HEK293 (cell line): Measurements from ENCODE around the gene PIGO.

Source experiments
- BCL11A ChIP-seq: fragments of 450-650 bp; formaldehyde crosslinking; IDR thresholded peaks from 2 replicates; pipeline ENCODE4 v1.5.1; 2016; ENCODE audit warnings: low read depth, missing biosample characterization, missing genetic modification characterization
- FEZF1 ChIP-seq: fragments of 450-650 bp; formaldehyde crosslinking; IDR thresholded peaks from 2 replicates; pipeline ENCODE4 v1.5.1; 2016; ENCODE audit warnings: missing biosample characterization, missing genetic modification characterization
- GLIS2 ChIP-seq: fragments of 450-650 bp; formaldehyde crosslinking; IDR thresholded peaks from 2 replicates; pipeline ENCODE4 v1.5.1; 2016; ENCODE audit warnings: missing biosample characterization, missing genetic modification characterization
- KLF10 ChIP-seq: fragments of 450-650 bp; IDR thresholded peaks from 2 replicates; pipeline ENCODE4 v1.5.1; 2018; ENCODE audit warnings: missing biosample characterization, mild to moderate bottlenecking, missing genetic modification characterization
- SP3 ChIP-seq: fragments of 450-650 bp; formaldehyde crosslinking; IDR thresholded peaks from 2 replicates; pipeline ENCODE4 v1.5.1; 2016; ENCODE audit warnings: missing biosample characterization, missing genetic modification characterization
- ZBTB1 ChIP-seq: fragments of 450-650 bp; formaldehyde crosslinking; IDR thresholded peaks from 2 replicates; pipeline ENCODE4 v1.5.1; 2016; ENCODE audit warnings: missing biosample characterization, missing genetic modification characterization
- ZFP3 ChIP-seq: fragments of 450-650 bp; formaldehyde crosslinking; IDR thresholded peaks from 2 replicates; pipeline ENCODE4 v1.5.1; 2016; ENCODE audit warnings: low read depth, missing biosample characterization, missing genetic modification characterization
- ZNF121 ChIP-seq: fragments of 450-650 bp; formaldehyde crosslinking; IDR thresholded peaks from 2 replicates; pipeline ENCODE4 v1.5.1; 2016; ENCODE audit warnings: missing biosample characterization, missing genetic modification characterization
- ZNF133 ChIP-seq: fragments of 450-650 bp; formaldehyde crosslinking; IDR thresholded peaks from 2 replicates; pipeline ENCODE4 v1.5.1; 2016; ENCODE audit warnings: missing biosample characterization, missing genetic modification characterization
- ZNF140 ChIP-seq: fragments of 450-650 bp; formaldehyde crosslinking; IDR thresholded peaks from 2 replicates; pipeline ENCODE4 v1.5.1; 2016; ENCODE audit warnings: missing biosample characterization, missing genetic modification characterization
- ZNF155 ChIP-seq: fragments of 450-650 bp; formaldehyde crosslinking; IDR thresholded peaks from 2 replicates; pipeline ENCODE4 v1.5.1; 2016; ENCODE audit warnings: missing biosample characterization, missing genetic modification characterization
- ZNF2 ChIP-seq: fragments of 450-650 bp; formaldehyde crosslinking; IDR thresholded peaks from 2 replicates; pipeline ENCODE4 v1.5.1; 2016; ENCODE audit warnings: missing biosample characterization, missing genetic modification characterization
- ZNF239 ChIP-seq: fragments of 450-650 bp; formaldehyde crosslinking; IDR thresholded peaks from 2 replicates; pipeline ENCODE4 v1.5.1; 2016; ENCODE audit warnings: missing biosample characterization, missing genetic modification characterization
- ZNF548 ChIP-seq: fragments of 450-650 bp; formaldehyde crosslinking; IDR thresholded peaks from 2 replicates; pipeline ENCODE4 v1.5.1; 2016; ENCODE audit warnings: missing biosample characterization, missing genetic modification characterization
- ZNF571 ChIP-seq: fragments of 450-650 bp; formaldehyde crosslinking; IDR thresholded peaks from 2 replicates; pipeline ENCODE4 v1.5.0; 2017; ENCODE audit warnings: missing biosample characterization, missing genetic modification characterization
- ZNF585B ChIP-seq: fragments of 450-650 bp; formaldehyde crosslinking; IDR thresholded peaks from 2 replicates; pipeline ENCODE4 v1.5.1; 2016; ENCODE audit warnings: missing biosample characterization, missing genetic modification characterization
- ZNF701 ChIP-seq: fragments of 450-650 bp; formaldehyde crosslinking; IDR thresholded peaks from 2 replicates; pipeline ENCODE4 v1.5.1; 2016; ENCODE audit warnings: missing biosample characterization, missing genetic modification characterization
- ZNF785 ChIP-seq: fragments of 450-650 bp; formaldehyde crosslinking; IDR thresholded peaks from 2 replicates; pipeline ENCODE4 v1.5.1; 2016; ENCODE audit warnings: missing biosample characterization, missing genetic modification characterization
- ZNF830 ChIP-seq: fragments of 450-650 bp; IDR thresholded peaks from 2 replicates; pipeline ENCODE4 v1.5.0; 2018; ENCODE audit warnings: missing biosample characterization, missing genetic modification characterization, low read depth, mild to moderate bottlenecking, moderate library complexity
- ZNF837 ChIP-seq: fragments of 450-650 bp; formaldehyde crosslinking; IDR thresholded peaks from 2 replicates; pipeline ENCODE4 v1.5.1; 2016; ENCODE audit warnings: missing biosample characterization, missing genetic modification characterization
- ZNF843 ChIP-seq: fragments of 450-650 bp; formaldehyde crosslinking; IDR thresholded peaks from 2 replicates; pipeline ENCODE4 v1.5.1; 2016; ENCODE audit warnings: missing biosample characterization, missing genetic modification characterization
- TF ChIP-seq, protein P1 (sequence below): fragments of 450-650 bp; formaldehyde crosslinking; conservative IDR thresholded peaks from 2 replicates; pipeline ENCODE4 v1.5.1; 2016; ENCODE audit warnings: low read depth, missing biosample characterization, missing genetic modification characterization
- TF ChIP-seq, protein P2 (sequence below): fragments of 450-650 bp; formaldehyde crosslinking; IDR thresholded peaks from 2 replicates; pipeline ENCODE4 v1.5.1; 2016; ENCODE audit warnings: missing biosample characterization, missing genetic modification characterization
- TF ChIP-seq, protein P3 (sequence below): fragments of 450-650 bp; formaldehyde crosslinking; IDR thresholded peaks from 2 replicates; pipeline ENCODE4 v1.5.1; 2016; ENCODE audit warnings: missing biosample characterization, missing genetic modification characterization
- TF ChIP-seq, protein P4 (sequence below): fragments of 450-650 bp; formaldehyde crosslinking; IDR thresholded peaks from 2 replicates; pipeline ENCODE4 v1.5.1; 2016; ENCODE audit warnings: missing biosample characterization, missing genetic modification characterization
- TF ChIP-seq, protein P5 (sequence below): fragments of 450-650 bp; formaldehyde crosslinking; IDR thresholded peaks from 2 replicates; pipeline ENCODE4 v1.5.1; 2016; ENCODE audit warnings: missing biosample characterization, missing genetic modification characterization
- TF ChIP-seq, protein P6 (sequence below): fragments of 450-650 bp; formaldehyde crosslinking; IDR thresholded peaks from 2 replicates; pipeline ENCODE4 v1.5.1; 2016; ENCODE audit warnings: missing biosample characterization, missing genetic modification characterization

Gene PIGO

DNA sequence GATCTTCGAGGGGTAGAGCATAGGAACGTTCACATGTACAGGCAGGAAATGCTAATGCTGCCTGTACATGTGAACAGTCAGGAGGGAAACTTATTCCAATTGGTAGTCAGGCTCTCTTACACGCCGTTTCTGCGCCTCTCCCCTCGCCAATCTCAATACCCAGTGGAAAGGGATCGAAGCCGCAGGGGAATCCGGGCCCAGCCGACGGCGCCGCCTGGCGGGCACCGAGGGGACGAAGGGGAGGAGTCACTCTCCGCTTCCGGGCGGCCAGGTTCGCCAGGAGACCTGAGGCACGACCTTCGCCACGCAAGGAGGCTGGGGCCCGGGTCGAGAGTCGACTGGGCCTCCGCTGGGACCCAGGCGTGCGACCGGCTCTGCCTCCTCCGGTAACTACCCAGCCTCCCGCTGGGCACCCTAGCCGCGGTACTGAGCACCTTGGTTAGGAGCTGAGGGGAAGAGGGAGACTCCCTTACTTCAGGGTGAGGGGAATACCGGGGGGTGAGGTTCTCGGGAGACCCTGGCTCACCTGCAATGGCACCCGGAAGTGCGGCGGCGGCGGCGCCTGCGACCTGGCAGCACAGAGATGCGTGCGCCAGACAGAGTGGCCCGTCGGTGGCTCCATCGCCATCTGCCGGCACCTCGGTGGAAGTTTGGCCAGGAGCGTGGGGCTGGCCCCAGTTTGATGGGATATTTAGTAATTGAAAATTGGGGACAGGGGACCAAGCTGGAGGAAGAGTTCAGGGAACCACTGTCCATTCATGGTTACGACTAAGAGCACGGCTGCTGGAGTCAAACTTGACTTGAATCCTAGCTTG lies at the start of gene PIGO (continued):
- TF ChIP-seq, protein P1, sequence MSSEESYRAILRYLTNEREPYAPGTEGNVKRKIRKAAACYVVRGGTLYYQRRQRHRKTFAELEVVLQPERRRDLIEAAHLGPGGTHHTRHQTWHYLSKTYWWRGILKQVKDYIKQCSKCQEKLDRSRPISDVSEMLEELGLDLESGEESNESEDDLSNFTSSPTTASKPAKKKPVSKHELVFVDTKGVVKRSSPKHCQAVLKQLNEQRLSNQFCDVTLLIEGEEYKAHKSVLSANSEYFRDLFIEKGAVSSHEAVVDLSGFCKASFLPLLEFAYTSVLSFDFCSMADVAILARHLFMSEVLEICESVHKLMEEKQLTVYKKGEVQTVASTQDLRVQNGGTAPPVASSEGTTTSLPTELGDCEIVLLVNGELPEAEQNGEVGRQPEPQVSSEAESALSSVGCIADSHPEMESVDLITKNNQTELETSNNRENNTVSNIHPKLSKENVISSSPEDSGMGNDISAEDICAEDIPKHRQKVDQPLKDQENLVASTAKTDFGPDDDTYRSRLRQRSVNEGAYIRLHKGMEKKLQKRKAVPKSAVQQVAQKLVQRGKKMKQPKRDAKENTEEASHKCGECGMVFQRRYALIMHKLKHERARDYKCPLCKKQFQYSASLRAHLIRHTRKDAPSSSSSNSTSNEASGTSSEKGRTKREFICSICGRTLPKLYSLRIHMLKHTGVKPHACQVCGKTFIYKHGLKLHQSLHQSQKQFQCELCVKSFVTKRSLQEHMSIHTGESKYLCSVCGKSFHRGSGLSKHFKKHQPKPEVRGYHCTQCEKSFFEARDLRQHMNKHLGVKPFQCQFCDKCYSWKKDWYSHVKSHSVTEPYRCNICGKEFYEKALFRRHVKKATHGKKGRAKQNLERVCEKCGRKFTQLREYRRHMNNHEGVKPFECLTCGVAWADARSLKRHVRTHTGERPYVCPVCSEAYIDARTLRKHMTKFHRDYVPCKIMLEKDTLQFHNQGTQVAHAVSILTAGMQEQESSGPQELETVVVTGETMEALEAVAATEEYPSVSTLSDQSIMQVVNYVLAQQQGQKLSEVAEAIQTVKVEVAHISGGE (tag by site-specific recombination), result peak; percentile 94
- TF ChIP-seq ZNF155 (tag by site-specific recombination), result no peak
- TF ChIP-seq ZNF2 (tag by site-specific recombination), result peak; percentile 86
- TF ChIP-seq ZNF239 (tag by site-specific recombination), result 0 out of 2 replicates have a peak, but pooled peaks have one; percentile 31
- no peak for TF ChIP-seq ZNF133
- TF ChIP-seq, protein P2, sequence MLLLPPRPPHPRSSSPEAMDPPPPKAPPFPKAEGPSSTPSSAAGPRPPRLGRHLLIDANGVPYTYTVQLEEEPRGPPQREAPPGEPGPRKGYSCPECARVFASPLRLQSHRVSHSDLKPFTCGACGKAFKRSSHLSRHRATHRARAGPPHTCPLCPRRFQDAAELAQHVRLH, result peak; percentile 84
- TF ChIP-seq ZNF571 (tag by site-specific recombination), result no peak
- 0 out of 2 replicates have a peak, but pooled peaks have one; percentile 47 for TF ChIP-seq BCL11A (tag by site-specific recombination)
- TF ChIP-seq ZNF701, result no peak
- peak; percentile 36; the same call in 1 of the 2 replicates for TF ChIP-seq ZNF843 (tag by site-specific recombination)
- TF ChIP-seq ZNF121, result 0 out of 2 replicates have a peak, but pooled peaks have one; percentile 8
- TF ChIP-seq, protein P3, sequence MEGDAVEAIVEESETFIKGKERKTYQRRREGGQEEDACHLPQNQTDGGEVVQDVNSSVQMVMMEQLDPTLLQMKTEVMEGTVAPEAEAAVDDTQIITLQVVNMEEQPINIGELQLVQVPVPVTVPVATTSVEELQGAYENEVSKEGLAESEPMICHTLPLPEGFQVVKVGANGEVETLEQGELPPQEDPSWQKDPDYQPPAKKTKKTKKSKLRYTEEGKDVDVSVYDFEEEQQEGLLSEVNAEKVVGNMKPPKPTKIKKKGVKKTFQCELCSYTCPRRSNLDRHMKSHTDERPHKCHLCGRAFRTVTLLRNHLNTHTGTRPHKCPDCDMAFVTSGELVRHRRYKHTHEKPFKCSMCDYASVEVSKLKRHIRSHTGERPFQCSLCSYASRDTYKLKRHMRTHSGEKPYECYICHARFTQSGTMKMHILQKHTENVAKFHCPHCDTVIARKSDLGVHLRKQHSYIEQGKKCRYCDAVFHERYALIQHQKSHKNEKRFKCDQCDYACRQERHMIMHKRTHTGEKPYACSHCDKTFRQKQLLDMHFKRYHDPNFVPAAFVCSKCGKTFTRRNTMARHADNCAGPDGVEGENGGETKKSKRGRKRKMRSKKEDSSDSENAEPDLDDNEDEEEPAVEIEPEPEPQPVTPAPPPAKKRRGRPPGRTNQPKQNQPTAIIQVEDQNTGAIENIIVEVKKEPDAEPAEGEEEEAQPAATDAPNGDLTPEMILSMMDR (tag by site-specific recombination), result peak; percentile 83
- TF ChIP-seq ZNF830 (tag by site-specific recombination), result no peak
- TF ChIP-seq, protein P4, sequence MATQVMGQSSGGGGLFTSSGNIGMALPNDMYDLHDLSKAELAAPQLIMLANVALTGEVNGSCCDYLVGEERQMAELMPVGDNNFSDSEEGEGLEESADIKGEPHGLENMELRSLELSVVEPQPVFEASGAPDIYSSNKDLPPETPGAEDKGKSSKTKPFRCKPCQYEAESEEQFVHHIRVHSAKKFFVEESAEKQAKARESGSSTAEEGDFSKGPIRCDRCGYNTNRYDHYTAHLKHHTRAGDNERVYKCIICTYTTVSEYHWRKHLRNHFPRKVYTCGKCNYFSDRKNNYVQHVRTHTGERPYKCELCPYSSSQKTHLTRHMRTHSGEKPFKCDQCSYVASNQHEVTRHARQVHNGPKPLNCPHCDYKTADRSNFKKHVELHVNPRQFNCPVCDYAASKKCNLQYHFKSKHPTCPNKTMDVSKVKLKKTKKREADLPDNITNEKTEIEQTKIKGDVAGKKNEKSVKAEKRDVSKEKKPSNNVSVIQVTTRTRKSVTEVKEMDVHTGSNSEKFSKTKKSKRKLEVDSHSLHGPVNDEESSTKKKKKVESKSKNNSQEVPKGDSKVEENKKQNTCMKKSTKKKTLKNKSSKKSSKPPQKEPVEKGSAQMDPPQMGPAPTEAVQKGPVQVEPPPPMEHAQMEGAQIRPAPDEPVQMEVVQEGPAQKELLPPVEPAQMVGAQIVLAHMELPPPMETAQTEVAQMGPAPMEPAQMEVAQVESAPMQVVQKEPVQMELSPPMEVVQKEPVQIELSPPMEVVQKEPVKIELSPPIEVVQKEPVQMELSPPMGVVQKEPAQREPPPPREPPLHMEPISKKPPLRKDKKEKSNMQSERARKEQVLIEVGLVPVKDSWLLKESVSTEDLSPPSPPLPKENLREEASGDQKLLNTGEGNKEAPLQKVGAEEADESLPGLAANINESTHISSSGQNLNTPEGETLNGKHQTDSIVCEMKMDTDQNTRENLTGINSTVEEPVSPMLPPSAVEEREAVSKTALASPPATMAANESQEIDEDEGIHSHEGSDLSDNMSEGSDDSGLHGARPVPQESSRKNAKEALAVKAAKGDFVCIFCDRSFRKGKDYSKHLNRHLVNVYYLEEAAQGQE (tag by site-specific recombination), result no peak
- TF ChIP-seq ZNF837 (tag by site-specific recombination), result no peak
- TF ChIP-seq, protein P5, sequence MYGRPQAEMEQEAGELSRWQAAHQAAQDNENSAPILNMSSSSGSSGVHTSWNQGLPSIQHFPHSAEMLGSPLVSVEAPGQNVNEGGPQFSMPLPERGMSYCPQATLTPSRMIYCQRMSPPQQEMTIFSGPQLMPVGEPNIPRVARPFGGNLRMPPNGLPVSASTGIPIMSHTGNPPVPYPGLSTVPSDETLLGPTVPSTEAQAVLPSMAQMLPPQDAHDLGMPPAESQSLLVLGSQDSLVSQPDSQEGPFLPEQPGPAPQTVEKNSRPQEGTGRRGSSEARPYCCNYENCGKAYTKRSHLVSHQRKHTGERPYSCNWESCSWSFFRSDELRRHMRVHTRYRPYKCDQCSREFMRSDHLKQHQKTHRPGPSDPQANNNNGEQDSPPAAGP, result 0 out of 2 replicates have a peak, but pooled peaks have one; percentile 58
- TF ChIP-seq ZNF548 (tag by site-specific recombination), result no peak
- TF ChIP-seq SP3 (tag by site-specific recombination), result peak; percentile 75
- TF ChIP-seq KLF10 (tag by site-specific recombination), result no peak; the same call in 1 of the 2 replicates
- TF ChIP-seq ZFP3 (tag by site-specific recombination), result no peak
- TF ChIP-seq GLIS2, result peak; percentile 84
- no peak for TF ChIP-seq ZNF140 (tag by site-specific recombination)
- no peak for TF ChIP-seq FEZF1 (tag by site-specific recombination)
- TF ChIP-seq ZNF785 (tag by site-specific recombination), result 0 out of 2 replicates have a peak, but pooled peaks have one; percentile 40
- TF ChIP-seq ZBTB1 (tag by site-specific recombination), result no peak
- TF ChIP-seq, protein P6, sequence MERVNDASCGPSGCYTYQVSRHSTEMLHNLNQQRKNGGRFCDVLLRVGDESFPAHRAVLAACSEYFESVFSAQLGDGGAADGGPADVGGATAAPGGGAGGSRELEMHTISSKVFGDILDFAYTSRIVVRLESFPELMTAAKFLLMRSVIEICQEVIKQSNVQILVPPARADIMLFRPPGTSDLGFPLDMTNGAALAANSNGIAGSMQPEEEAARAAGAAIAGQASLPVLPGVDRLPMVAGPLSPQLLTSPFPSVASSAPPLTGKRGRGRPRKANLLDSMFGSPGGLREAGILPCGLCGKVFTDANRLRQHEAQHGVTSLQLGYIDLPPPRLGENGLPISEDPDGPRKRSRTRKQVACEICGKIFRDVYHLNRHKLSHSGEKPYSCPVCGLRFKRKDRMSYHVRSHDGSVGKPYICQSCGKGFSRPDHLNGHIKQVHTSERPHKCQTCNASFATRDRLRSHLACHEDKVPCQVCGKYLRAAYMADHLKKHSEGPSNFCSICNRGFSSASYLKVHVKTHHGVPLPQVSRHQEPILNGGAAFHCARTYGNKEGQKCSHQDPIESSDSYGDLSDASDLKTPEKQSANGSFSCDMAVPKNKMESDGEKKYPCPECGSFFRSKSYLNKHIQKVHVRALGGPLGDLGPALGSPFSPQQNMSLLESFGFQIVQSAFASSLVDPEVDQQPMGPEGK (tag by site-specific recombination), result peak; percentile 80
- TF ChIP-seq ZNF585B (tag by site-specific recombination), result 0 out of 2 replicates have a peak, but pooled peaks have one; percentile 10
